ENCODE data around the gene PAX1.

Gene PAX1

GRCh38 chr20:21702553-21703470 lies 2.7 kb upstream of the PAX1 start:
- H3K27ac ChIP-seq, result no peak overlapping the region
- peak overlapping the region in 1 of 7 experiments; percentile 24 for H3K4me3 ChIP-seq

- Histone ChIP-seq H3K27ac (no peak overlapping the region), H3K4me3 (peak overlapping the region in 1 of 7 experiments; percentile 24)
These were observed 1.6 kb upstream of the PAX1 start for GRCh38 chr20:21703717-21704407.

DNA sequence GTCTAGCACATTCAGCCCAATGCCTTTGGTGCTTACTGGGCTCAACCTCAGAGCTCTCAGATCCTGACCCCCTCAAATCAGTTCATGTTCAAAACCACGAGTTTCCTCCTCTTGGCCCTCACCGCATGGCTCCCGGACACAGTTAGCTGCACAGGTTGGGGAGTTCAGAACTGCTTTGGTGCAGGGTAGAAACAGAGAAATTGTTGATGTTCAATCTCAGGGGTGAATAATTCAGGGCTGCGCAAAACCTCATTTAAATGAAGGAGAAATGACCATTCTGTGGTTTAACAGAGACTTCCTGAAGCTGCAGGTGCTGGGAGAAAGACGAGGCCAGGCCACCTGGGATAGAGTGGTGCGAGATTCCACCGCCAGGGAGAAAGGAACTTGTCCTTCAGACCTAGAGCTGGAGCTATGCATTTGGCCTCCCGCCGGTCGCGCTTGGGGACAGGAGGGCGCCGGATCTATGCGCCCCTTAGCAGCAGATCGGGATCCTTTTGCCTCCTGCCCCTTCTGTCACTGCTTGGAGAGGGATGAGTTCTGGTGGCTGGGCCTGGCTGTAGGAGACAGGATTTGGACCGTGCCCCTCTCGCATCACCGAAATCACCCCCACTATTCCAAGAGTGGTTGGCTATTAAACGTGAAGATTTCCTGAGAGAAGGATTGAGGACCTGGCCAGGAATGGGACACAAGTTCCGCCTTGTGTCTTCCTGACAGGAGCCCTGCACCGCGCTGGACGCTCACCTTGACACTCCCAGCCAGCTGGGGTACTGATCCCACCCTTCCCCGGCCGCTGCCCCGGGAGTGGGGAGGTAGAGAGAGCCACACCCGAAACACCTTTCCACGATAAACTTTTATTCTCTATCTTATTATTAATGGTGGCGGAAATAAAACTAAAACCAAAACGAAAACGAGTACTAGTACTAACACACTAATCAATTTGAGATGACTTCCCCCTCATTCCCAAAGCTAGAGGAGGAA lies 767 bp upstream of the PAX1 start:
- Histone ChIP-seq H3K27ac (no peak overlapping the region), H3K4me3 (no peak overlapping the region)

- Histone ChIP-seq H3K27ac (peak overlapping the region in 9 of 21 experiments; percentile 1 to 73 (median 43)), H3K4me3 (peak overlapping the region in 6 of 7 experiments; percentile 5 to 37 (median 12))
These were observed 1.1 kb downstream of the PAX1 start for GRCh38 chr20:21706261-21707195.

DNA sequence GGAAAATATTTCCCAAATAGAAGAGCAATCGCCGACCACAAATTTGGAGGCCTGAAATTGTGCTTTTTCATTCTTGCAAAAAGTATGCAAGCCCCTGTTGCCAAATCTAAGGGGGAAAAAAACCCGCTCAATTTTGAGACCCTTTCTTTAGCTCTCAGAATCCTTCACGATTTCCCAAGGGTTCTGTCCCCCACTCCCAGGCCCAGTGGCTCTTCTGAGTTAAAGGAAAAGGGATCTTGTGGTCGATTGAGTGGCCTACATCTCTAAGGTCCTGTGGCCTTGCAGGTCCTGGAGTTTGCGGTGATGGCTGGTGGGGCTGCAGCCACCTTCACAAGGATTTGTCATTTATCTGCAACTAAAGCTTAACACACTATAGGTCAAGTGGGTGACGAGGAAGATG lies 1.8 kb downstream of the PAX1 start:
- Histone ChIP-seq H3K27ac (no peak overlapping the region), H3K4me3 (peak overlapping the region in 1 of 7 experiments; percentile 37)

- Histone ChIP-seq H3K4me3 (peak overlapping the region in 1 of 7 experiments; percentile 12), H3K27ac (no peak overlapping the region)
These were observed 2.7 kb downstream of the PAX1 start for GRCh38 chr20:21707999-21708737.

GRCh38 chr20:21708738-21709534 lies 3.5 kb downstream of the PAX1 start:
- H3K27ac ChIP-seq, result no peak overlapping the region
- no peak overlapping the region for H3K4me3 ChIP-seq

- Histone ChIP-seq H3K27ac (no peak overlapping the region), H3K4me3 (no peak overlapping the region)
These were observed 4.1 kb downstream of the PAX1 start for GRCh38 chr20:21709535-21709904.

DNA sequence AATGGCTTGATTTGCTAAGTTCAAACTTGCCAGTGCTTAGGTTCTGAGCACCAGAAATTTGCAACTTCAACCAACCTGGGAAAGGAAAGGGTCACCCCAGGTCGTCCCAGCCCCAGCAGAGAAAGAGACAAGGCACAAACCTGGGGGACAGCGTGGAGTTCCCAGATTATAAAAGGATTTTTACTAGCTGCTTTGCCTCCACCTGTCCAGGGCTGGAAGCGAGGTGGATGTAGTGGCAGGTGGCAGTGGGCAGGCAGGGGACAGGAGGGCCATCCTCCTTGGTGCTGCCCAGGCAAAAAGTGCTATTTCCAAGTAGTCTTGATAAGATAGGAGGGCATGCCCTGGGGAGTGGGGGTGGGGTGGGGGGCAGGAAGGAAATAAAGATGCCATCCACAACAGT lies 4.9 kb downstream of the PAX1 start:
- no peak overlapping the region for H3K4me3 ChIP-seq

GRCh38 chr20:21710863-21711431 lies 5.5 kb downstream of the PAX1 start:
- Histone ChIP-seq H3K27ac (no peak overlapping the region), H3K4me3 (no peak overlapping the region)

More for the DNA sequence above, 4.9 kb downstream of the PAX1 start:
- H3K27ac ChIP-seq, result no peak overlapping the region

GRCh38 chr20:21712443-21713059 lies 7.1 kb downstream of the PAX1 start:
- Histone ChIP-seq H3K27ac (no peak overlapping the region), H3K4me3 (no peak overlapping the region)

DNA sequence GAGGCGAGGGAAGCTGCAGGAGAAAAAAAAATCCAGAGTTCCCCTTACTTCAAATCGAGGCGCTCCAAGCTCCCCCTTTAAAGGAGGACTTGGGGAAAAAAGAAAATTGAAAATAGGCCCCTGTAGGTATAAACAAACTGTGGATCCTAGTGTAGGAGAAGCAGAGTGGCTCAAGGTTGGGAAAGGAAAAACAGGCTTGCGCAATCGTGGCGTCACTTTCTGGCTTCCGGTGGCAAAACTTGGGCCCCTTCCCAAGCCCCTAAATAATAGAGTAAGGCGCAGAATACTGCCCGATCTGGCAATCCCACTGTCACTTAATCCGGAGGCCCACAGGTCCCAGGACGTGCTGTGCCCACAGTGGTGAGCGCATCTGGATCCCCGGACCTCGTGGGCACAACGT lies 8.0 kb downstream of the PAX1 start:
- no peak overlapping the region for H3K4me3 ChIP-seq
- no peak overlapping the region for H3K27ac ChIP-seq

- H3K4me3 ChIP-seq, result no peak overlapping the region
- H3K27ac ChIP-seq, result no peak overlapping the region
These were observed 8.4 kb downstream of the PAX1 start for GRCh38 chr20:21713901-21714296.

DNA sequence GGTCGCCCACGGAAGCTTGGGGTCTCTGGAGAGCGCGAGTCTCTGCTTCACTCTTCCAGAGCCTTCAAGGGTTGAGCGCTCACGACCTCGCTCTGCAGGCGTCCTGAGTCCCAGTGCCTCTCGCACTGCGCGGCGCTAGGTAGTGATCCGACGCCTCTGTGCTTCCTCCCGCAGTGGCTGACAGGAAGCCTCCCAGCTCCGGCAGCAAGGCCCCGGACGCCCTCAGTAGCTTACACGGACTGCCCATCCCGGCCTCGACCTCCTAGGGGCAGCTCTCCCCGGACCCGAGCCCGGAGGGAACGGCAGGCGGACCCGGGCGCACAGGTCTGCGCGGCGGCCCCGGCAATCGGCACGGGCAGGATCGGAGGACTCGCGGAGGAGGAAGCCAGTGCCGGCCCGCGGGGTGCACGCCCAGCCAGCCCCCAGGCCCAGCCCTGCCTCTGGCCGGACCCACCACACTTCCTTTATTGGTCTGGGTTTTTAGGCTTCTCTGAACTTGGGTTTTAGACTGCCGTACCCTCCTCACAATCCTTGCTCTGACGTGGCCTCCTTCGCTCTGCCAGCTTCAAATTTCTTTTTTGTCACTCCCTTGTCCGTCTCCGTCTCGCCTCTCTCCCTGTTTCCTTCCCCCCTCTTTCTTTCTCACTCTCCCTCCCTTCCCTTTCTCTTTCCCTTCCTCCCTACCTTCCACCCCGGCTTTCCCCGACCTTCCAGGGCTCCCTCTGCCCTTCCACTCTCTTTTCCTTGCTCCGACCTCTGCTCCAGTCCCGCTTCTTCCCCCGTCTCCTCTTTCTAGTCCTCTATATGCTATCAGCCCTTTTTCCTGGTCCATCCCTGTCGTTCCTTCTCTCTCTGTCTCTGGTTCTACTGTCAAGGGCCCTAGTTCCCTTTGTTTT lies 9.1 kb downstream of the PAX1 start:
- Histone ChIP-seq H3K27ac (no peak overlapping the region), H3K4me3 (no peak overlapping the region)

GRCh38 chr20:21715193-21715881 lies 9.9 kb downstream of the PAX1 start:
- H3K4me3 ChIP-seq, result no peak overlapping the region
- no peak overlapping the region for H3K27ac ChIP-seq

Measured in skin epidermis (tissue), 12 donors.